C1 segment of cervical spinal cord (tissue), 14 donors: ENCODE results near the gene VMP1.
"Not testable (repeated sequence)": the region's sequence is repeated elsewhere in the genome, so short reads cannot be mapped to it uniquely, and the experiment has no call there.

ENCODE experiments used
- DNase-seq, 14 donors: peaks; one replicate each; lab custom pipeline; 2025; lab: John Stamatoyannopoulos, UW

Gene VMP1

DNA sequence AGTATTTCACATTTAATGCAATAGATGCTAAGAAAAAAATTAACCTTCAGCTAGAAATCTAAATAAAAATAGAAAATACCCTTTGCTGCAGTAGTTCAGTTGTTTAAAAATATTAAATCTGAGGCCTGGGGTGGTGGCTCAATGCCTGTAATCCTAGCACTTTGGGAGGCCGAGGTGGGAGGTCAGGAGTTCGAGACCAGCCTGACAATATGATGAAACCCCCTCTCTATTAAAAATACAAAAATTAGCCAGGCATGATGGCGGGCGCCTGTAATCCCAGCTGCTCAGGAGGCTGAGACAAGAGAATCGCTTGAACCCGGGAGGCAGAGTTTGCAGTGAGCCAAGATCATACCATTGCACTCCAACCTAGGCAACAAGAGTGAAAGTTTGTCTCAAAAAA lies 98.9 kb downstream of the VMP1 start:
- not testable (repeated sequence) for DNase-seq

DNA sequence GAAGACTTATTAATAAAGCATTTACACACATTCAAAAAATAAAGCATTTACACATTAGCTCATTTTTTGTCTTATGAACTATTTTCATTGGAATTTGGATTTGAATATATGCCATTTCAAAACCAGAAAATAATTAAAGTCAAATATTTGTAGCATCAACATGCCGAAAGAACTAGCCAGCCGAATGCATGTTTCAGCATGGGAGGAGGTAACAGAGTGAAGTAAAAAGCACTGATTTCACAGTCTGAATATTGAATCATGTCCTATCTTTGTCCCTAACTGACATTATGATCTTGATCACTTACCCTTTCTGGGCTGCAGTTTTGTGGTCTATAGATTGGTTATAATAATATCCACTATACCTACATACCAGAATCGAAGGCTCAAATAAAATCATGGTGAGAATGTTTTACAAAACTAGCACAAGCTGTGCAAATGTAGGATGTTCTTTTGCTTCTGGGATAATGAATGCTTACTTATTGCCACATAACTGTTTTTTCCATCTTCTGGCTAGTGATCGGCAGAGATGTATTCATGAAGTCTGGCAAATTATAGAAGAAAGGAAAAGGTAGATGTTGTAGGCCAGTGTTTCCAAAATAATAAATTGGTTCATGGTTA lies 100.5 kb downstream of the VMP1 start:
- DNase-seq = no peak

DNA sequence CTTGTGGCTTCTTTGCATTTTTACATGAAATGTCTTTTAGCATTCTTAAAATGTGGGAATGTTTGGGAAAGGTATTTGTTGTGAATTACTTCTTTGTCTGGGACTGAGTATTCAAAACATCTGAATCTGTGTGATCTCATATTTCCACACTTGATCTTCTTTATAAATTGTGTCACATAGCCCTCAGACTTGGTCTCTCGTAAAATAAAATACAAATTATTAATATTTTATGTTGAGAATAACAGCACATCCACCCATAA lies 103.4 kb downstream of the VMP1 start:
- DNase-seq = no peak

- DNase-seq = no peak
Observed at GRCh38 chr17:59811209-59811608, 103.8 kb downstream of the VMP1 start.

DNA sequence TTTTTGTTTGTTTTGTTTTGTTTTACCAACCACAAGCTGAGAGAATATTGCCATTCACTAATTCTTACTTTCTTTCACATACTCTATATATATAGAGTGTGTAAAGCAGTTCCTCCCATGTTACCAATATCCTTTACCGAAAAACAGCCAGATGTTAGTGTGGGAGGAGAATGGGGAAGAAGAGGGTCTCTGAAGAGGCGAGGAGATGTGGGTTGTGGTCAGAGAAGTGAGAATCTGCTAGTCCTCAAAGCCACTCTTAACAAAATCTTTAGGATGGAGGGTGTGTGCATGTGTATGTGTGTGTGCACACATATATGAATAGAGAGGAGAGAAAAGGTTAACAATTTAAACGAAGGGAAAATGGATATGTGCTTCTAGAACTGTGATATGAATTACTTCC lies 104.7 kb downstream of the VMP1 start:
- no peak for DNase-seq

DNA sequence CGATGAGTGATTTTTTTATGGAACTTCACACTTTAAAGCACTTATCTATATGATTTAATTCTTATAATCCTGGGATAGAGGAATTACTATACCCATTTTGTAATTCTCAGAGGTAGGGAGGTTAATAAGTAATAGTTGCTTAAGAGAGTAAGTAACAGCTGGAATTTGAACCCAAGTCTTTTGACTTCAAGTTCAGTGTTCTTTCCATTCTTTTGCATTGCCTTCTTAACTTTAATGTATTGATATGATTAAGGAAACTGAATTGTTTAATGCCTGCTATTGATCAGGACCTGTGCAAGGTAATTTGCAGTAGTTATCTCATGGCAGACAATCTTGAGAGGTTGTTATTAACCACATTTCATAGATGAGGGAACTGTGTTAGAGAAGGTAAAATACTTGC lies 106.8 kb downstream of the VMP1 start:
- DNase-seq = no peak

- DNase-seq = no peak
Observed at GRCh38 chr17:59814685-59815084, 107.2 kb downstream of the VMP1 start.

GRCh38 chr17:59815965-59816364 lies 108.5 kb downstream of the VMP1 start:
- no peak for DNase-seq

DNA sequence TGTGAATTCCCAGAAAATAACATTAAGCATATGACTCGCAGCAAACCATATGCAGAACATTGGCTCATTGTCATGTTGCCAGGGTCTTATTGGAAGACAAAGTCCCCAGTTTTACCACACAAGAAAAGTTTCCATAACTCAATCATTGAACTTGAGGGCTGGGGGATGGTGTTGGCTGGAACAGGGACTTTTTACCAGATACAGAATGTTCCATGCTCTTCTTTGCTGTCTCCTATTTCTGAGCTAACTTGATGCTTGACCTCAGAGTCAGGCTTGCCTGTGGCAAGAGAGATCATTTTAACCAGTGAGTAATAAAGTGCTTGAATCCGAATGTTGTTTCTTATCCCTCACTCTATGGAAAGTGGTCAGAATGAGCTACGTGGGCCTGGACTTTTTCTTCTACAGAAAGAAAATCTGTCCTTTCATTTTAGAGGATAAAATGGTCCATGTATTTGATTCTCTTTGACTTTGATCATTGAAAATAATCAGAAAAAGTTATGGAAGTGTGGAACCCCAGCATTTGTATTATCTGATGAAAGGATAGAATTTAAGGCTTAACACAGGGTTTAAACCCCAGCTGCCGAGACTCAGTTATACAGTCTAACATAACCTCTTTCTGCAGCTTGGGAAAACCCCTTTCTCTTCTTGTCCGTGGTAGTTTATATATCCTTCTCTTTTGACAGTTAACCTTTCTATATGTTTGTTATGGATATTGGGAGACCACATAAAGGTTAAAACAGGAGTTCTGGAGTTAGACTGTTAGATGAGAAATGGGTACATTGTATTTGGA lies 118.3 kb downstream of the VMP1 start:
- DNase-seq = no peak

GRCh38 chr17:59826706-59827453 lies 119.4 kb downstream of the VMP1 start:
- DNase-seq = no peak

- no peak for DNase-seq
Observed at GRCh38 chr17:59827721-59828477, 120.4 kb downstream of the VMP1 start.

DNA sequence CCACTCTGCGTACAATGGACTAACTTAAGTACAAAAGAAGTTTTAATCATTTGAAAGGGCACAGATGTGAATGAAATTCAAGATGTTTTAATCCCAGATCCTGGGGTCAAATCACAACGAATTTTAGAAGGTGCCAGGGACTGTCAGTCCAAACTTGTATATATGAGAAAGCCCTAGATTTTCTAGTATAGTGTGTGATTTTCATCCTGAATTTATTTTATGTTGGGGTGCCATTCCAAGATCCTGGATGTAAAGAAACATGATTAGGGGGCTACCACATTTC lies 121.0 kb downstream of the VMP1 start:
- DNase-seq = no peak

DNA sequence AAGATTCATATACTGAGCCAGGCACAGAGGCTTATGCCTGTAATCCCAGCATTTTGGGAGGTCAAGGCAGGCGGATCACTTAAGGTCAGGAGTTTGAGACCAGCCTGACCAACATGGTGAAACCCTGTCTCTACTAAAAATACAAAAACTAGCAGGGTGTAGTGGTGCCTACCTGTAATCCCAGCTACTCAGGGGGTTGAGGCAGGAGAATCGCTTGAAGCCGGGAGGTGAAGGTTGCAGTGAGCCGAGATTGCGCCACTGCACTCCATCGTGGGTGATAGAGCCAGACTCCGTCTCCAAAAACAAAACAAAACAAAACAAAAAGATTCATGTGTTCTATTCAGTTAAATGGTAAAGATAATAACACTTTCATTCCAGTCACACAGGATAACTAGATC lies 121.4 kb downstream of the VMP1 start:
- DNase-seq = not testable (repeated sequence)

DNA sequence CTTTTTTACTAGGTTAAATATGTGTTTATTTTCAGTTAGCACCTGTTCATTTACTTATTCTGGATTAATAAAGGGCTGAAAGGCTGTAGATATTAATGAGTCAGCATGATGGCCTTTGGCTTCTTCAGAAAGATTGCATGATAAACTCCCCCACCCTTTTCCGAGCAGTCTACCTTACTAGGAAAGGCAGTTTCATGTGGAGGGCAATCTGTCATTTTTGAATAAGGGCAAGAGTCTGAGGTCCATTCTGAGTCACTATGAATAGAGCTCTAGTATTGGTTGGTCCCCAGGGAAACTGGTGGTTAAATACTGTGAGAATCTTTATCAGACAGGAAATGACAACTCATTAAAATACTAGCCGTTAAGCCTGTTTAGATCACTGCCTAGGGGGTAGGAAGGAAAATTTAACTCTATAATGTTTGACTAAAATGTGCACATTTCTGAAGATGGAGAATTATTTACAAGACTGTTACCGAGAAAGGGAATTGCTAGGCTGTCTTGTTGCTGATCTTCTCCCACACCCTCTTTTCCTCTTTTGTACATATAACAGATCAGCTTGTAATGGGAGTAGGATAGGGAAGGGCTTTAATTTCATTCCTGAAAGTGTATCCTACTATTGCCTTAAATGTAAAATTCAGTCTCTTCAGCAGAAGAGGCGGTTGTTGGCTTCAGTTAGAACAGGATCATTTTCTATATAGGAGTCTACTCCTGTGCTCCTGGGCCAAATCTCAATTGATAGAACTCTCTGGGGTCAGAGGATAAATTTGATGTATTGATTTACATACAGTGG lies 122.0 kb downstream of the VMP1 start:
- DNase-seq = no peak

- no peak for DNase-seq
Observed at GRCh38 chr17:59830007-59830630, 122.7 kb downstream of the VMP1 start.

DNA sequence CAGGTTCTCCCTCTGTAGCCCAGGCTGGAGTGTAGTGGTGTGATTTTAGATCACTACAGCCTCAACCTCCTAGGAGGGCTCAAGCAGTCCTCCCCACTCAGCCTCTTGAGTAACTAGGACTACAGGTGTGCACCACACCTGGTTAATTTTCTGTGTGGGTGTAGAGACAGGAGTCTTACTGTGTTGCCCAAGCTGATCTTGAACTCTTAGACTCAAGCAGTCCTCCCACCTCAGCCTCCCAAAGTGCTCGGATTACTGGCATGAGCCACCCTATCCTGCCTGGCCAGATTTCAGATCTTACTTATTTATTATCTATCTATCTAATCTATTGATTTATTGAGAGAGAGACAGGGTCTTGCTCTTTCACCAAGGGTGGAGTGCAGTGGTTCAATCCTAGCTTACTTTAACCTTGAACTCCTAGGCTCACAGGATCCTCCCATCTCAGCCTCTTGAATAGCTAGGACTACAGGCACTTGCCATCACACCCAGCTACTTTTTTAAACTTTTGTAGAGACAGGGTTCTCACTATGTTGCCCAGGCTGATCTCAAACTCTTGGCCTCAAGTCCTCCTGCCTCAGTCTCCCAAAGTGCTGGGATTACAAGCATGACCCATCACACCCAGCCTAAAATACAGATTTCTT lies 123.5 kb downstream of the VMP1 start:
- DNase-seq = no peak

GRCh38 chr17:59832883-59833379 lies 125.5 kb downstream of the VMP1 start:
- DNase-seq = no peak

GRCh38 chr17:59837308-59838051 lies 130.0 kb downstream of the VMP1 start:
- DNase-seq = peak in 1 of 14 donors; percentile 38

DNA sequence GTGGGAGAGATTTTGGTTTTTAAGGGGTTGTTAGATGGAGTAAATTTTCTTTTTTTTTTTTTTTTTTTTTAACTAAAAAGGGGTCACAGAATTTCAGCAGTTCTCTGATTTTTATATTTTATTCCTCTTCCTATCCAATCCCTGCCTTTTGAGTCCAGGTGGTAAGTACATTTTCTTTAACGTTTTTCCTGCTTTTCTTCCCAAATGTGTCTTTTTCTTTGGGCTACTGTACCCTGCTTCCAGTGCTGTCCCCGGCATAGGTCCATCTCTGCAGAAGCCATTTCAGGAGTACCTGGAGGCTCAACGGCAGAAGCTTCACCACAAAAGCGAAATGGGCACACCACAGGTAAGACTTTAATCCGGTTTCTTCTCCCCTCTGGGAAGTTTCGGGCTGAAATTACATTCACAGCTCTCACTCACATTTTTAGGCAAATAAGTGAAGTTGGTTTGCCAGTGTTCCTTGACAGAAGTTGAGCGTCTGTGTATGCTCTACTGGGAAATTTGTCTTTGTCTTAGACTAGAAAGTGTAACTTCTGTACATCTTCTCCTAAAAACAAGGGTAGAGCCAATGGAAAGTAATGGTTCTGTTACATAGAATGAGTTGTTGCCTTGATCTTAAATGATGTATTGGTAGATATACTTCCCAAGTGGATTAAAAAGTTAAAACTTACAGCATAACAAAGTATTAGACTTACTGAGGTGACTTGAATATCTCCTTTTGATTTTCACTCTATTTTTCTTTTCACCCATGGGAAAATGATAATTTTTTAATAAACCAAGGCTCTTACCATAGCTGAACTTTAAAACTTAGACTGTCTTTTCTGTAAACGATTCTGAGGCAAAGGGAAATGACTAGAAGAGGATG lies 130.8 kb downstream of the VMP1 start:
- DNase-seq = peak in 1 of 14 donors; percentile 6
